HG03460 (cell line): ENCODE data around the gene OAT.
"Not testable (repeated sequence)": the region's sequence is repeated elsewhere in the genome, so short reads cannot be mapped to it uniquely, and the experiment has no call there.

Experiments
- ATAC-seq: cut with Tn5 transposase; IDR thresholded peaks from one replicate; pipeline ENCODE4 v1.9.1; 2021; ENCODE audit not compliant: unreplicated experiment

The OAT gene

GRCh38 chr10:124447751-124448466, 29.2 kb upstream of the OAT start:
- no peak for ATAC-seq

- no peak for ATAC-seq
Observed at GRCh38 chr10:124446830-124447750, 28.4 kb upstream of the OAT start.

DNA sequence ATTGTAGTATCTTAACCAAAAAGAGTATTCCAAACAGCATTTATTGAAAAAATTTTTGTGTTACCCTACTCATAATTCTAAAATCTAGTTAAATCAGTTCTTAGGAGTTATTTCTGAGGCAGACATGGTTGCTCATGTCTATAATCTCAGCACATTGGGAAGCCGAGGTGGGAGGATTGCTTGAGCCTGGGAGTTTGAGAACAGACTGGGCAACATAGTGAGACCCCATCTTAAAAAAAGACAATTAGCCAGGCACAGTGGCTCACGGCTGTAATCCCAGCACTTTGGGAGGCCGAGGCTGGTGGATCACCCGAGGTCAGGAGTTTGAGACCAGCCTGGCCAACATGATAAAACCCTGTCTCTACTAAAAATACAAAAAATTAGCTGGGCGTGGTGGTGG, 23.0 kb upstream of the OAT start:
- not testable (repeated sequence) for ATAC-seq

DNA sequence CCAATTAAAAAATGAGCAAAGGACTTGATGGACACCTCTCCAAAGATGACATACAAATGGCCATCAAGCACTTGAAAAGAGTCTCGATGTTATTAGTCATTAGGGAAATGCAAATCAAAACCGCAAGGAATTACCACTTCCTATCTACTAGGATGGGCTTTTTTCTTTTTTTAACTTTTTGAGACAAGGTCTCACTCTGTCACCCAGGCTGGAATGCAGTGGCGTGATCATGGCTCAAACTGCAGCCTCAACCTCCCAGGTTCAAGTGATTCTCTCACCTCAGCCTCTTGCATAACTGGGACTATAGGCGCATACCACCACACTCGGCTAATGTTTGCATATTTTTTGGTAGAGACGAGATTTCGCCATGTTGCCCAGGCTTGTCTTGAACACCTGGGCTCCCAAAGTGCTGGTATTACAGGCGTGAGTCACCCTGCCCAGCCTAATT, 17.5 kb upstream of the OAT start:
- ATAC-seq: peak; percentile 85

- not testable (repeated sequence) for ATAC-seq
Observed at GRCh38 chr10:124435683-124436082, 17.0 kb upstream of the OAT start.

DNA sequence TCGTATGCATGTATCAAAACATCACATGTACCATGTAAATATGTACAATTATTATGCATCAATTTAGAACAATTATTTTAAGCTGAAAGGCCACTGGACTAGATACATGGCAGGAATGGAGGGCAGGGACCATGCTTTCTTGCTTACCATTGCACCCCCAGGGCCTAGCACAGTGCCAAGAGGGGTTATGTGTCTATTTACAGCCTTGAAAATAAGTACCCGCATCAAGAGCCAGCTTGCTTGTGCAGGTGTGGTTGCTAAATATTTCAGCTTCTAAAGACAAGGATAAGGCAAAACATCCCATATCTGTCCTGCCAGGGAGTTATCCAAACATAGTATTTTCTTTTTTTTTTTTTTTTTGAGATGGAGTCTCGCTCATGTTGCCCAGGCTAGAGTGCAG, 14.7 kb upstream of the OAT start:
- no peak for ATAC-seq

- ATAC-seq: no peak
Observed at GRCh38 chr10:124430077-124430476, 11.4 kb upstream of the OAT start.

DNA sequence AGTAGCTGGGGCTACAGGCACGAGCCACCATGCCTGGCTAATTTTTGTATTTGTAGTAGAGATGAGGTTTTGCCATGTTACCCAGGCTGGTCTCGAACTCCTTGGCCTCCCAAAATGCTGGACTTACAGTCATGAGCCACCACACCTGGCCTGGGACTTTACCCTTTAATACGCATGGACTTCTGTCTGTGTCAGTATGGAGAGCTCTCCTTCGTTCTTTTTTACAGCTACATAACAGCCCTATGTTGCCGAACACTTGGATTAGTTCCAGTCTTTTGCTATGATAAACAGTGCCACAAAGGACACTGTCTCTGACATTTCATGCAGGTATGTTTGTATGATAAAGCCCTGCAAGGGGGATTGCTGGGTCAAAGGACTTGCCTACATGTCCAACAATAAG, 10.9 kb upstream of the OAT start:
- ATAC-seq: no peak

GRCh38 chr10:124428207-124428777, 9.6 kb upstream of the OAT start:
- no peak for ATAC-seq

GRCh38 chr10:124425227-124425962, 6.7 kb upstream of the OAT start:
- ATAC-seq: no peak

- no peak for ATAC-seq
Observed at GRCh38 chr10:124423813-124424212, 5.1 kb upstream of the OAT start.

DNA sequence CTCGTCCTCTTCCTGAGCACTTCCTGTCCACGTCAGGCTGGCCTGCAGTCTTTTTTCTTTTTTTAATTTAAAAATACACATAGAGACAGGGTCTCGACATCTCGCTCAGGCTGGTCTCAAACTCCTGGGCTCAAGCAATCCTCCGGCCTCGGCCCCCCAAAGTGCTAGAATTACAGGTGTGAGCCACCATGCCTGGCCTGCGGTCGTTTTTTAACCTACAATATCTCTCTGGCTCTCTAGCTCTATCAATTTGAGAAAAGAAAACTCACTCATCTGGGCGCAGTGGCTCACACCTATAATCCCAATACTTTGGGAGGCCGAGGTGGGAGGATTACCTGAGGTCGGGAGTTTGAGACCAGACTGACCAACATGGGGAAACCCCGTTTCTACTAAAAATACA, 4.0 kb upstream of the OAT start:
- no peak for ATAC-seq

GRCh38 chr10:124420254-124420653, 1.5 kb upstream of the OAT start:
- no peak for ATAC-seq

DNA sequence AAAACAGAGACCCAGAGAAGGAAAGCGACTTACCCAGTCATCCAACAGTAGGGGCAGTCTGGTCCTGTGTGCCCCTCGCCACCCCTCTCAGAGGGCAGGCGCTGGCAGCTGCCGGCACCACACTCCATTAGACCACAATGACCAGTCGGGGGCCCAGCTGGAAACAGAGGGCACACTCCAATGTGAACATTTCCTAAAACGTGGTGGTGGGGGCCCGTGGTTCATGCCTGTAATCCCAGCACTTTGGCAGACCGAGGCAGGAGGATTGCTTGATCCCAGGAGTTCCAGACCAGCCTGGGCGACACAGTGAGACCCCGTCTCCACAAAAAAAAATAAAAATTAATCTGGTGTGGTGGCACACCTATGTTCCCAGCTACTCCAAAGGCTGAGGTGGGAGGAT, 912 bp upstream of the OAT start:
- ATAC-seq: no peak

GRCh38 chr10:124417895-124418725, 613 bp downstream of the OAT start:
- peak; percentile 28 for ATAC-seq

GRCh38 chr10:124416733-124417132, 2.0 kb downstream of the OAT start:
- no peak for ATAC-seq

- no peak for ATAC-seq
Observed at GRCh38 chr10:124415210-124415609, 3.5 kb downstream of the OAT start.

DNA sequence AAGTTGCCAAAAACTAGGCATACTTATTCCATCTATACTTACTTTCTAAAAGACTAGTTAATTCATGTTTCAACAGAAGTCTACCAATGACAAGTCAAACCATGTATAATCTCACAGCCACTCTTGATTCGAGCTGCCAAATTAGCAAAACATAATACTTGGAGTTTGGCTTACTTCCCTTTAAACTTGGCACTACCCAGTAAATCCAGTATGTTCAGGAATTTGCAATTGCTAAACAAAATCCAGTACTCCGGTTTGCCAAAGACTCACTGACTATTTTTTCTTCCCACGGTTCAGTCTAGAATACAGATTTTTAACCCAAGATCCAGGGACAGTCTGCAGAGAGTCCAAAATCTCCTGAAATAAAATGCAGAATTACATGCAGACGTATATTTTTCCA, 4.6 kb downstream of the OAT start:
- ATAC-seq: no peak

DNA sequence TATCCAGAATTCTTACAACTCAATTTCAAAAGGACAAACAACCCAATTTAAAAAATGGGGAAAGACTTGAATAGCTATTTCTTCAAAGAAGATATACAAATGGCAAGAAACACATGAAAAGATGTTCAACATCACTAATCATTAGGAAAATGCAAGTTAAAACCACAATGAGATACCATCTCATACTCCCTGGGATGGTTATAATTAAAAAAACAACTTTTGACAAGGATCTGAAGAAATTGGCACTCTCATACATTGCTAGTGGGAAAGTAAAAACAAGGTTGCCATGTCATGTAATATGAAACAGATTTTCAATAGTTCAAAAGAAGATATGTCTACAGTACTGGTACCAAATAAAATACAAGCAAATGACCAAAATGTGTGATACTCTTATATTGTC, 9.0 kb downstream of the OAT start:
- no peak for ATAC-seq

GRCh38 chr10:124408357-124408756, 10.4 kb downstream of the OAT start:
- ATAC-seq: no peak
